Activated T-cell treated with anti-CD3 and anti-CD28 coated beads, Interleukin-2, amount 50 U/mL, for 72 hours (primary cell): Measurements from ENCODE around the gene GGPS1. TPM values are rescaled to one million over a fixed set of nuclear protein-coding genes. Genes with fewer than 3 reads are reported as not detected.

Experiments
- ATAC-seq, 2 donors: fragments of 150-1000 bp; cut with Tn5 transposase; replicated peaks in 1 of 2; 2 replicates each; pipeline ENCODE4 v1.10.0; 2021; ENCODE audit warnings: moderate library complexity in 2 of 2, mild to moderate bottlenecking in 1 of 2
- DNase-seq, 2 donors: peaks; one replicate each; pipeline ENCODE4 v3.0.0; 2021 to 2022; ENCODE audit warnings: mixed read lengths in 1 of 2
- H3K27ac Mint-ChIP-seq: one replicate; pipeline ENCODE4 v1.8.0; 2022; ENCODE audit warnings: mild to moderate bottlenecking, moderate library complexity, mixed read lengths
- H3K27me3 Mint-ChIP-seq: one replicate; pipeline ENCODE4 v1.8.0; 2022; ENCODE audit warnings: low read depth, mixed read lengths
- H3K36me3 Mint-ChIP-seq, 2 donors: one replicate each; pipeline ENCODE4 v1.8.0; 2022; ENCODE audit warnings: mixed read lengths in 2 of 2, mild to moderate bottlenecking in 1 of 2; ENCODE audit not compliant: insufficient read depth in 2 of 2
- H3K4me1 Mint-ChIP-seq: one replicate; pipeline ENCODE4 v1.8.0; 2022; ENCODE audit warnings: low read depth, mixed read lengths
- H3K4me3 Mint-ChIP-seq, 2 donors: one replicate each; pipeline ENCODE4 v1.8.0; 2022; ENCODE audit warnings: mild to moderate bottlenecking in 2 of 2, mixed read lengths in 2 of 2, moderate library complexity in 2 of 2
- H3K9me3 Mint-ChIP-seq, 2 donors: one replicate each; pipeline ENCODE4 v1.8.0; 2022; ENCODE audit warnings: mixed read lengths in 2 of 2
- total RNA-seq, 2 donors: library from RNA; stranded (reverse); gene quantifications; one replicate each; pipeline ENCODE4 v1.2.3, GENCODE V29; 2022

The GGPS1 gene
- total RNA-seq, 2 donors from 2014 or later: 57.2 to 60.4 TPM

GRCh38 chr1:235329139-235329902, 951 bp downstream of the GGPS1 start:
- ATAC-seq (peak; percentile 21 to 23), DNase-seq (peak; percentile 60 to 67)
- Mint-ChIP-seq H3K36me3 (peaks cover 8 to 14% of the 10 kb centered on the region in 2 donors), H3K9me3 (no peaks in the 10 kb centered on the region), H3K27ac (no peak overlapping the region), H3K4me1 (peaks cover 29% of the 10 kb centered on the region), H3K27me3 (no peaks in the 10 kb centered on the region), H3K4me3 (no peak overlapping the region)

GRCh38 chr1:235330918-235331285, 2.5 kb downstream of the GGPS1 start:
- H3K4me1 Mint-ChIP-seq: peaks cover 18% of the 10 kb centered on the region
- DNase-seq (no peak), ATAC-seq (no peak)
- no peaks in the 10 kb centered on the region for H3K27me3 Mint-ChIP-seq
- H3K27ac Mint-ChIP-seq: no peak overlapping the region
- H3K4me3 Mint-ChIP-seq: no peak overlapping the region
- no peaks in the 10 kb centered on the region for H3K9me3 Mint-ChIP-seq
- peaks cover 8 to 13% of the 10 kb centered on the region in 2 donors for H3K36me3 Mint-ChIP-seq

- no peaks in the 10 kb centered on the region for H3K27me3 Mint-ChIP-seq
- no peak for DNase-seq
- no peak overlapping the region for H3K4me3 Mint-ChIP-seq
- H3K4me1 Mint-ChIP-seq: peaks cover 18% of the 10 kb centered on the region
- H3K27ac Mint-ChIP-seq: no peak overlapping the region
- H3K36me3 Mint-ChIP-seq: peaks cover 6 to 8% of the 10 kb centered on the region in 2 donors
- no peaks in the 10 kb centered on the region for H3K9me3 Mint-ChIP-seq
- no peak for ATAC-seq
Observed at GRCh38 chr1:235331401-235331800, 3.0 kb downstream of the GGPS1 start.

- peak overlapping the region; percentile 80 for H3K27ac Mint-ChIP-seq
- ATAC-seq (peak; percentile 69 to 77), DNase-seq (no peak)
- H3K27me3 Mint-ChIP-seq: no peaks in the 10 kb centered on the region
- H3K36me3 Mint-ChIP-seq: peaks cover 0 to 8% of the 10 kb centered on the region in 2 donors
- H3K9me3 Mint-ChIP-seq: no peaks in the 10 kb centered on the region
- peaks cover 27% of the 10 kb centered on the region for H3K4me1 Mint-ChIP-seq
- peak overlapping the region; percentile 59 to 79 for H3K4me3 Mint-ChIP-seq
Observed at GRCh38 chr1:235336903-235337302, 8.5 kb downstream of the GGPS1 start.

GRCh38 chr1:235339746-235340145, 11.4 kb downstream of the GGPS1 start:
- no peak for DNase-seq
- Mint-ChIP-seq H3K4me1 (peaks cover 21% of the 10 kb centered on the region), H3K9me3 (no peaks in the 10 kb centered on the region), H3K27me3 (no peaks in the 10 kb centered on the region), H3K27ac (no peak overlapping the region), H3K36me3 (peaks cover 2 to 12% of the 10 kb centered on the region in 2 donors), H3K4me3 (no peak overlapping the region)
- no peak for ATAC-seq

- Mint-ChIP-seq H3K27me3 (no peaks in the 10 kb centered on the region), H3K4me3 (no peak overlapping the region), H3K4me1 (peaks cover 11% of the 10 kb centered on the region), H3K36me3 (peaks cover 6 to 13% of the 10 kb centered on the region in 2 donors), H3K27ac (no peak overlapping the region), H3K9me3 (no peaks in the 10 kb centered on the region)
- ATAC-seq (no peak), DNase-seq (no peak)
Observed at GRCh38 chr1:235341334-235341733, 13.0 kb downstream of the GGPS1 start.

- DNase-seq: no peak
- Mint-ChIP-seq H3K4me1 (peaks cover 5% of the 10 kb centered on the region), H3K27ac (no peak overlapping the region), H3K36me3 (peaks cover 6 to 9% of the 10 kb centered on the region in 2 donors), H3K27me3 (no peaks in the 10 kb centered on the region), H3K9me3 (no peaks in the 10 kb centered on the region), H3K4me3 (no peak overlapping the region)
- ATAC-seq: no peak
Observed at GRCh38 chr1:235342039-235342438, 13.7 kb downstream of the GGPS1 start.

- ATAC-seq (no peak), DNase-seq (no peak)
- H3K36me3 Mint-ChIP-seq: peaks cover 6 to 7% of the 10 kb centered on the region in 2 donors
- H3K27me3 Mint-ChIP-seq: no peaks in the 10 kb centered on the region
- H3K9me3 Mint-ChIP-seq: no peaks in the 10 kb centered on the region
- peaks cover under 1% of the 10 kb centered on the region for H3K4me1 Mint-ChIP-seq
- H3K4me3 Mint-ChIP-seq: no peak overlapping the region
- H3K27ac Mint-ChIP-seq: no peak overlapping the region
Observed at GRCh38 chr1:235342471-235342870, 14.1 kb downstream of the GGPS1 start.

GRCh38 chr1:235343726-235344125, 15.4 kb downstream of the GGPS1 start:
- Mint-ChIP-seq H3K27ac (no peak overlapping the region), H3K27me3 (no peaks in the 10 kb centered on the region), H3K4me1 (no peaks in the 10 kb centered on the region), H3K4me3 (no peak overlapping the region), H3K9me3 (no peaks in the 10 kb centered on the region), H3K36me3 (peaks cover 6 to 7% of the 10 kb centered on the region in 2 donors)
- ATAC-seq (no peak), DNase-seq (no peak)

- Mint-ChIP-seq H3K4me1 (no peaks in the 10 kb centered on the region), H3K27me3 (no peaks in the 10 kb centered on the region), H3K9me3 (no peaks in the 10 kb centered on the region), H3K4me3 (no peak overlapping the region), H3K36me3 (no peaks in the 10 kb centered on the region), H3K27ac (no peak overlapping the region)
- no peak for DNase-seq
- no peak for ATAC-seq
Observed at GRCh38 chr1:235351441-235351840, 23.1 kb downstream of the GGPS1 start.

GRCh38 chr1:235351898-235352297, 23.5 kb downstream of the GGPS1 start:
- Mint-ChIP-seq H3K9me3 (no peaks in the 10 kb centered on the region), H3K36me3 (no peaks in the 10 kb centered on the region), H3K4me1 (no peaks in the 10 kb centered on the region), H3K27ac (no peak overlapping the region), H3K27me3 (no peaks in the 10 kb centered on the region), H3K4me3 (no peak overlapping the region)
- ATAC-seq (no peak), DNase-seq (no peak)

- H3K36me3 Mint-ChIP-seq: no peaks in the 10 kb centered on the region
- peaks cover 5% of the 10 kb centered on the region for H3K4me1 Mint-ChIP-seq
- no peak overlapping the region for H3K4me3 Mint-ChIP-seq
- H3K27ac Mint-ChIP-seq: no peak overlapping the region
- H3K27me3 Mint-ChIP-seq: no peaks in the 10 kb centered on the region
- DNase-seq: no peak
- no peak for ATAC-seq
- no peaks in the 10 kb centered on the region for H3K9me3 Mint-ChIP-seq
Observed at GRCh38 chr1:235357485-235358373, 29.4 kb downstream of the GGPS1 start.

- H3K36me3 Mint-ChIP-seq: no peaks in the 10 kb centered on the region
- H3K4me1 Mint-ChIP-seq: peaks cover 5% of the 10 kb centered on the region
- H3K9me3 Mint-ChIP-seq: no peaks in the 10 kb centered on the region
- H3K27ac Mint-ChIP-seq: no peak overlapping the region
- ATAC-seq (no peak), DNase-seq (no peak)
- no peak overlapping the region for H3K4me3 Mint-ChIP-seq
- H3K27me3 Mint-ChIP-seq: no peaks in the 10 kb centered on the region
Observed at GRCh38 chr1:235358899-235359298, 30.5 kb downstream of the GGPS1 start.
